Adrenal gland (tissue), 5 donors: ENCODE measurements around the gene PTPRN2.

ENCODE experiments used
- CTCF ChIP-seq, 6 experiments: fragments of 450-650 bp in 4 of 6; fragments of 200-600 bp in 2 of 6; sonication (generic) in 1 of 6; IDR thresholded peaks; 1 replicate in 5 of 6; 2 replicates in 1 of 6; pipeline versions ENCODE4 v1.5.1 to v1.8.0; 2016 to 2021; ENCODE audit warnings: antibody characterized with exemption in 6 of 6, mild to moderate bottlenecking in 2 of 6, moderate library complexity in 1 of 6
- POLR2A ChIP-seq, 2 donors: fragments of 450-650 bp; IDR thresholded peaks; one replicate each; pipeline ENCODE4 v1.6.1; 2017; ENCODE audit warnings: antibody characterized with exemption in 2 of 2, mild to moderate bottlenecking in 2 of 2, moderate library complexity in 1 of 2
- donor health status: DM: no; HTN: no; CAD: no.

GRCh38 chr7:157770716-157771320, 816.8 kb downstream of the PTPRN2 start:
- no peak for TF ChIP-seq CTCF (IDR thresholded peaks at IDR 0.05)
- no peak for TF ChIP-seq POLR2A (IDR thresholded peaks at IDR 0.05)
